DOHH2 (cell line): Measurements from ENCODE around the gene GFPT2.

ENCODE experiments used
- H3F3A ChIP-seq: fragments of 200-600 bp; sonication (generic), shearing (Covaris generic); 2 replicates; pipeline ENCODE4 v1.6.0; 2016; ENCODE audit warnings: antibody characterized with exemption, mild to moderate bottlenecking; ENCODE audit not compliant: control insufficient read depth, insufficient read depth
- H3K27ac ChIP-seq: fragments of 200-600 bp; sonication (generic); 2 replicates; pipeline ENCODE4 v1.5.1; 2014; ENCODE audit warnings: low read depth, mild to moderate bottlenecking, low read length, moderate library complexity
- H3K27me3 ChIP-seq: fragments of 200-600 bp; sonication (generic); 2 replicates; pipeline ENCODE4 v1.6.1; 2014; ENCODE audit warnings: mild to moderate bottlenecking, low read length, mixed read lengths; ENCODE audit not compliant: control insufficient read depth
- H3K36me3 ChIP-seq: fragments of 200-600 bp; sonication (generic); 2 replicates; pipeline ENCODE4 v1.6.1; 2014; ENCODE audit warnings: mild to moderate bottlenecking, low read length, moderate library complexity, mixed read lengths; ENCODE audit not compliant: control insufficient read depth
- H3K4me1 ChIP-seq: fragments of 200-600 bp; sonication (generic); 2 replicates; pipeline ENCODE4 v1.6.1; 2014; ENCODE audit warnings: mild to moderate bottlenecking, low read length, mixed read lengths; ENCODE audit not compliant: control insufficient read depth
- H3K4me2 ChIP-seq: fragments of 200-600 bp; sonication (generic); 2 replicates; pipeline ENCODE4 v1.6.0; 2014; ENCODE audit warnings: mild to moderate bottlenecking, low read length, moderate library complexity
- H3K4me3 ChIP-seq: fragments of 200-600 bp; sonication (generic); 2 replicates; pipeline ENCODE4 v1.5.1; 2014; ENCODE audit warnings: mild to moderate bottlenecking, low read length, mixed read lengths
- H3K79me2 ChIP-seq: fragments of 200-600 bp; sonication (generic); 2 replicates; pipeline ENCODE4 v1.6.1; 2014; ENCODE audit warnings: mild to moderate bottlenecking, low read length, mixed read lengths; ENCODE audit not compliant: control insufficient read depth
- H3K9me2 ChIP-seq: fragments of 200-600 bp; sonication (generic); replicated peaks from 2 replicates; pipeline ENCODE4 v1.6.1; 2014; ENCODE audit warnings: mild to moderate bottlenecking, low read length, mixed read lengths; ENCODE audit not compliant: control insufficient read depth
- H3K9me3 ChIP-seq: fragments of 200-600 bp; sonication (generic); 2 replicates; pipeline ENCODE4 v1.6.1; 2014; ENCODE audit warnings: antibody characterized with exemption, low read length, mixed read lengths; ENCODE audit not compliant: control insufficient read depth, insufficient read depth
- H4K20me1 ChIP-seq: fragments of 200-600 bp; sonication (generic); 2 replicates; pipeline ENCODE4 v1.6.0; 2014; ENCODE audit warnings: low read depth, mild to moderate bottlenecking, antibody characterized with exemption, low read length, moderate library complexity; ENCODE audit not compliant: control insufficient read depth, insufficient read depth
- CTCF ChIP-seq: fragments of 200-600 bp; sonication (generic); IDR thresholded peaks from one replicate; pipeline ENCODE4 v1.5.1; 2014; ENCODE audit warnings: antibody characterized with exemption, mild to moderate bottlenecking, low read depth, low read length; ENCODE audit not compliant: poor library complexity, severe bottlenecking
- EZH2phosphoT487 ChIP-seq: fragments of 200-600 bp; sonication (generic); IDR thresholded peaks from 2 replicates; pipeline ENCODE4 v1.6.1; 2017; ENCODE audit warnings: borderline replicate concordance, mild to moderate bottlenecking, antibody characterized with exemption, low read length, moderate library complexity, mixed read lengths

Gene GFPT2

GRCh38 chr5:180324601-180324950 lies 28.6 kb downstream of the GFPT2 start:
- Histone ChIP-seq H3K79me2 (no peaks in the 10 kb centered on the region), H3K4me3 (no peak overlapping the region), H3K4me2 (no peak overlapping the region), H3K27me3 (no peaks in the 10 kb centered on the region), H3K4me1 (no peaks in the 10 kb centered on the region), H3K36me3 (no peaks in the 10 kb centered on the region), H3K27ac (no peak overlapping the region), H3K9me3 (no peaks in the 10 kb centered on the region), H4K20me1 (no peaks in the 10 kb centered on the region), H3F3A (no peaks in the 10 kb centered on the region), H3K9me2 (no peaks in the 10 kb centered on the region)
- TF ChIP-seq EZH2phosphoT487 (no peak), CTCF (no peak)

- no peaks in the 10 kb centered on the region for H3K4me1 ChIP-seq
- H3K4me3 ChIP-seq = no peak overlapping the region
- no peaks in the 10 kb centered on the region for H3K9me3 ChIP-seq
- H3K9me2 ChIP-seq = no peaks in the 10 kb centered on the region
- no peak for TF ChIP-seq CTCF
- H3K27me3 ChIP-seq = no peaks in the 10 kb centered on the region
- H3K36me3 ChIP-seq = no peaks in the 10 kb centered on the region
- no peaks in the 10 kb centered on the region for H3K79me2 ChIP-seq
- H3F3A ChIP-seq = no peaks in the 10 kb centered on the region
- no peaks in the 10 kb centered on the region for H4K20me1 ChIP-seq
- H3K27ac ChIP-seq = no peak overlapping the region
- H3K4me2 ChIP-seq = no peak overlapping the region
These were observed 29.1 kb downstream of the GFPT2 start for GRCh38 chr5:180323941-180324600.

- Histone ChIP-seq H3K27ac (no peak overlapping the region), H3K4me3 (no peak overlapping the region)
These were observed 30.0 kb downstream of the GFPT2 start for GRCh38 chr5:180323160-180323559.

More at GRCh38 chr5:180323160-180323559, 30.0 kb downstream of the GFPT2 start:
- H3K9me2 ChIP-seq = no peaks in the 10 kb centered on the region
- no peaks in the 10 kb centered on the region for H3F3A ChIP-seq
- H3K4me1 ChIP-seq = no peaks in the 10 kb centered on the region
- H3K4me2 ChIP-seq = no peak overlapping the region
- no peaks in the 10 kb centered on the region for H3K79me2 ChIP-seq
- no peaks in the 10 kb centered on the region for H3K9me3 ChIP-seq
- no peaks in the 10 kb centered on the region for H3K36me3 ChIP-seq
- no peaks in the 10 kb centered on the region for H3K27me3 ChIP-seq
- H4K20me1 ChIP-seq = no peaks in the 10 kb centered on the region
- TF ChIP-seq EZH2phosphoT487 (no peak), CTCF (no peak)
